Measurements from ENCODE around the gene HLA-DQB2.
"Not testable (repeated sequence)": the region's sequence is repeated elsewhere in the genome, so short reads cannot be mapped to it uniquely, and the experiment has no call there.

The HLA-DQB2 gene

DNA sequence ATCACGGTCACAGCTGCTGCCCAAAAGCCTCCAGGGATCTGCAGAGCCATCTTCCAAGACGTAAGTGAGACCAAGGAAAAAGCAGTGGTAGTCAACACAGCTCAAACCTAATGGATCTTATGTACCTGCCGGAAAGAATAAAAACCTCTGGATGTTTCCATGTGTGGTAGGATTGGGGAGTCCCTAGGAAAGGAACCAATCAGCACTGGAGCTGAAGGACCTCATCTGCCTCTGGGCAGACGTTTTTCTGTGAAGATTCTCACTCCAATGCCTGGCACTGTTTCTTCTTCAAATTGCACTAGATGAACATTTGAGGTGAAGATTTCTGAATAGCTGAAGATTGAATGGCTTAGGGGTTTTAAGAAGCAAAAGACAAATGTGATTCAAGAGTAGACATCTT, at the start of gene HLA-DQB2:
TSS of gene HLA-DQB2 (minus strand) at position 112 of the 400 bp plus-strand sequence. CDS start at position 50, 62 bp downstream.
- H3K4me3 ChIP-seq (ENCODE audit: low read depth, low read length), result no peak within 1 kb of the TSS

DNA sequence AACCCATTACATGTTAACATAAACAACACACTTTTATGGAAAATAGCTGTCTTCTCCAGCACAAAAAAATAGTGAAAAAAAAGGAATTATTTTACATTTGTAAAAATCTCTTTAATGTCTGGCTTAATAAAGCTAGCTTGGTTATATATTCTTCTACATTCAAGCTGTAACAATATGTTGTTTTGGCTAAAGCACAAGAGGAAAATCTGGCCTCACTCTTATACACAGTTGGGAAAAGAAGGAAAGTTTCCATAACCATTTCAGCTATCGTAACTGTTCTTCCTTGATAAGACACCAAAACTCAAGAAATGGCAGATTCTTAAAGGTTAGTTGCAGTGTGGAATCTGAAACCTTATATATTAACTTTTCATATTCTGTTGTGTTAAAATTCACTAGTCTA, 45.8 kb upstream of the HLA-DQB2 start:
- H3K4me3 ChIP-seq (ENCODE audit: low read depth, low read length), result no peak overlapping the region

DNA sequence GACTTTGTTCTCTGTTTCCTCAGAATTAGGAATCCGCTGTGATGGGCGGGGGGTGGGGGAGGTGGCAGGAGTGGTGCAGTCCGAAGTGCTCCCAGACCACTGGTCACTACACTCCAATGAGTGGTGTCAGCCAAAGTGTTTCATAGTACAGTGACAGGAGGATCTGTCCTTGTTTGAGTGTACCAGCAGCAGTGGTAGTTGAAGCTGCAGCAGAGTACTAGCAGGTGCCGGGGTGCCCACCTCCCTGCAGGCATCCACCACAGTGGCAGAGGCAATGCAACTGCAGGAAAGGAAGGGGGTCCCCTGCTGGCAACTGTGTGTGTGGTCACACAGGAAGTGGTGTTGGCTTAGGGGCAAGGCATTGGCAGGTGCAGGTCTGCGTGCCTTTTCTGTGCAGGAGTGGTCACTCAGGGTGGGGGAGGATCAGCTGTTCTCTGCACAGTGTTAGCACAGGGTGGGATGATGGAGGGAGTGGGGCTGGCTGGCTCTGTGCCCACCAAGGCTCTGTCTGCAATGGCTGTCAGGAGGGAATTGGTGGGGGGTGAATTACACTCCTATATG, 43.8 kb upstream of the HLA-DQB2 start:
- H3K4me3 ChIP-seq (ENCODE audit: low read depth, low read length), result no peak overlapping the region

DNA sequence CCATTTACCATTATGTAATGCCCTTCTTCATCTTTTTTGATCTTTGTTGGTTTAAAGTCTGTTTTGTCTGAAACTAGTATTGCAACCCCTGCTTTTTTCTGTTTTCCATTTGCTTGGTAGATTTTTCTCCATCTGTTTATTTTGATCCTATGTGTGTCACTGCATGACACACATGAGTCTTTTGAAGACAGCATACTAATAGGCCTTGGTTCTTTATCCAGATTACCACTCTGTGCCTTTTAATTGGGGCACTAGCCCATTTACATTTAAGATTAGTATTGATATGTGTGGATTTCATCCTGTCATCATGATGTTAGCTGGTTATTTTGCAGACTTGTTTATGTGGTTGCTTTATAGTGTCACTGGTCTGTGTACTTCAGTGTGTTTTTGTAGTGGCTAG, 42.1 kb upstream of the HLA-DQB2 start:
- H3K4me3 ChIP-seq (ENCODE audit: low read depth, low read length), result not testable (repeated sequence)

DNA sequence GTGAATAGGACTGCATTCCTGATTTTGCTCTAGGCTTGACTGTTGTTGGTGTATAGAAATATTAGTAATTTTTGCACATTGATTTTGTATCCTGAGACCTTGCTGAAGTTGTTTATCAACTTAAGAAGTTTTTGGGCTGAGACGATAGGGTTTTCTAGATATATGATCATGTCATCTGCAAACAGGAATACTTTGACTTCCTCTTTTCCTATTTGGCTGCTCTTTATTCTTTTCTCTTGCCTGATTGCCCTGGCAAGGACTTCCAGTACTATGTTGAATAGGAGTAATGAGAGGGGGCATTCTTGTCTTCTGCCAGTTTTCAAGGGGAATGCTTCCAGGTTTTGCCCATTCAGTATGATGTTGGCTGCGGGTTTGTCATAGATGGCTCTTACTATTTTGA, 40.1 kb upstream of the HLA-DQB2 start:
- H3K4me3 ChIP-seq (ENCODE audit: low read depth, low read length), result no peak overlapping the region

DNA sequence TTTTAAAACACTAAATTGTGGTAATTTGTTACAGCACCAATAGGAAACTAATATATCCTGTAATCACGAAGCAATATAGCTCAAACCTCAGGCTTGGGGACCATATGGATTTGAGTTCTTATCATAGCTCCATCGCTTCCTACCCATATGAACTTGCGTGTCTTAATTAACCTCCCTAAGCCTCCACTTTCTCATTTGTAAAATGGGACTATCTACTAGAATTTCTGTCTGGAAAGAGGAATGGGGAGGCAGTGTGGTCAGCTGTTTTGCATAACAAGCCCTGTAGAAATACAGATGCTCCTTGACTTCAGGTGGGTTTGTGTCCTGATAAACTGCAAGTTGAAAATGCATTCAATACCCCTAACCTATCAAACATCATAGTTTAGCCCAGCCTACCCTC, 36.4 kb upstream of the HLA-DQB2 start:
- no peak overlapping the region for H3K4me3 ChIP-seq (ENCODE audit: low read depth, low read length)

DNA sequence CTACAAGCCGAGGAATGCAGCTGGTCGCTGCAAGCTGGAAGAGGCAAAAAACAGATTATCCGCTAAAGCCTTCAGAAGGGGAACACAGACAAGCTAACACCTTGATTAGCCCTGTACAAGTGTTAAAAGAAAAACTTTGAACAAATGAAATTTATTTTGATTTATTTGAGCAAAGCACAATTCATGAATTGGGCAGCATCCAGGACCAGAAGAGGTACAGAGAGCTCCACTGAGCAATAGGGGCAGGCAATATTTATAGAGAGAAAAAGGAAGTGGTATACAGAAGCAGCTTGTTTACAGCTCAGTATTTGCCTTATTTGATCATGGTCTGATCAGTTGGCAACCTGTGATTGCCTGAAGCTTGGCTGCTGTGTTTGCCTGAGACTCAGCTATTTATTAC, 35.8 kb upstream of the HLA-DQB2 start:
- H3K4me3 ChIP-seq (ENCODE audit: low read depth, low read length), result no peak overlapping the region

DNA sequence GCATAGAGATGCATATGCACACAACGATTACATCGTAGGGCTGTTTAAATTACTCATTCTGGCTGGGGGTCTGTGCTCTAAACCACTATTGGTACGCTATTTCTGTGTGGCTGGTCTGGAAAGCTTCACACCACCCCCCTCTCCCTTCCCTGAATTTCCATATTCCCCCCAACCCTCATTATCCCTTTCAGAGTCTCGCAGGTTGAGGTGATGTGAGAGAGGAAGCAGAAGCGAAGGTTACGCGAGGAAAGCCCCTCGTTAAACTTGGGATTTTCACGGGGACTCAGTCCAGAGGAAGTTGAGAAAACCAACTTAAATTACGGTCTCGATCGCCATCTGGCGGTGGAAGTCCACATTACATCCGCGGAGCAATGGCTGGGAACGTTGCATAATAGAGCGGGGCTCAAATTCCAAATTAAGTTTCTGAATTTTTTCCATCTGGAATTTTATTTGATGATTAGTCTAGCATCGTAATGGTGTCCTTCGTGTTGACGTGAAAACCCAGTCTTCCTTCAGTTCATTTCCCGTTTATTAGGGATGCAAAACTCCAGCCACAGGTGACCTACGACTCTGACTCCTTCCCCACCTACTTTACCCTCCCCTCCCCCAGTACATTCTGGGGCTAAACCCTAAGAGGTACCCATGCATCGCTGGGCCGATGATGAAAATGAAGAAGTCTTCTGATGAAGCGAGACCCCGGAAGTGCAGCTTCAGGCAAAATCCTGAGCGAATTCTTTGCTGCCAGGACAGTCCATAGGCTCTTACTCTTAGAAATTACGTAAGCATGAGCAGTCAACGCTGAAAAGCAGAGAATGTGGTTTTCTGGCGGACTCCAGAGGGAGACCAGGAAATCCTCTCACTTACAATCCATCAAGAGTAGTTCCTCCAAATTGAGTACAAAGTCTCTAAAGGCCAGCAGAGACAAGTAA, 33.8 kb upstream of the HLA-DQB2 start:
- H3K4me3 ChIP-seq (ENCODE audit: low read depth, low read length), result no peak overlapping the region

DNA sequence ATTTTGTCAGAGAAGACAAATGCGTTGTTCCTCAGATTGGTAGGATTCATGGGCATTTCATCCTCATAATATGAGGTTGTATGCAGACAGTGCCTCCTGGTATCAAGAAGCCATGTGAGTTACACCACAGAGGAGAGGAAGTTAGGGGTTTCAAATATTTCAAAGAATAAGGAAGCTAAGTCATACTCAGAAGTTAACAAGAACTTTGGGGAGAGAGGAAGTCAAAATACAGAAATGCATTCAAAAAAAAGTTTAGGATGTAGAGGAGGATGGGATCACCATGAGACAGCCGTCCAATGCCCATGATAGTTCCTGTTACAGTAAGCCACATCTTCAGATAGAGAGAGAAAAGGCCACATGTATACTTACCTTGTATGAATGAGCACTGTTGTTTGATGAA, 31.2 kb upstream of the HLA-DQB2 start:
- no peak overlapping the region for H3K4me3 ChIP-seq (ENCODE audit: low read depth, low read length)

DNA sequence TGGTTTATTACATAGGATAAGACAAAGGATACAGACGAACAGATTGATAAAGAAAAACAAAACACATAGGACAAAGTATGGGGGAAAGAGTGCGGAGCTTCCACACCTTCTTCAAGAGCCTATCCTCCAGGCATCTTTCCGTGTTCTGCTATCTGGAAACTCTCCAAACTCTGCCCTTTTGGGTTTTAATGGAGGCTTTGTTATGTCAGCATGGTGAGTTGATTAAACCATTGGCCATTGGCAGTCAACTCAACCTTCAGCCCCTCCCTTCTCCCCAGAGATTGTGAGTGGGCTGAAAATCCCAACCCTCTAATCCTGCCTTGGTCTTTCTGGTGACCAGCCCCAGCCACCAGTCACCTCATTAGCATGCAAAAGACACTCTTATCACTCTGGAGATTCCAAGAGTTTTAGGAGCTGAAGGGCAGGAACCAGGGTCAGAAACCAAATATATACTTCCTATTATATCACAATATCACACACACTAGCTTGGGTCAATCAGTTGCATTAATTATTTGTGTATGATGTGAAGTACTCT, 29.6 kb upstream of the HLA-DQB2 start:
- no peak overlapping the region for H3K4me3 ChIP-seq (ENCODE audit: low read depth, low read length)

DNA sequence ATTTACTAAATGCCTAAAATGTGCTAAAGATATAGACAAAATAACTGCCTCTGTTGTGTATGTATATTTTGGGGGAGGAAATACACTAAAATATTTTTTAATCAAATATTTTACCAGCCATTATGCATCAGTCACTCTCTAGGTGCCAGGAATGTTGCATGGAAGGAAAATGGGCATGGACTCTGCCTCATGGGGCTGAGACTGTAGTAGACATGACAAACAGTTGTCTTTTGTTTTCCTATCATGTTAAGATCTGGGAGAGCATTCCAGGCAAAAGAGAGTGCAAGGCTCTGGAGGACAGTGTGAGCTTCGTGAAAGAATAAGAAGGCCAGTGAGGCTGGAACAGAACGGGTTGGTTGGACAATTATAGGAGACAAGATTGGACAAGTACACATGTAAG, 27.0 kb upstream of the HLA-DQB2 start:
- H3K4me3 ChIP-seq (ENCODE audit: low read depth, low read length), result no peak overlapping the region

DNA sequence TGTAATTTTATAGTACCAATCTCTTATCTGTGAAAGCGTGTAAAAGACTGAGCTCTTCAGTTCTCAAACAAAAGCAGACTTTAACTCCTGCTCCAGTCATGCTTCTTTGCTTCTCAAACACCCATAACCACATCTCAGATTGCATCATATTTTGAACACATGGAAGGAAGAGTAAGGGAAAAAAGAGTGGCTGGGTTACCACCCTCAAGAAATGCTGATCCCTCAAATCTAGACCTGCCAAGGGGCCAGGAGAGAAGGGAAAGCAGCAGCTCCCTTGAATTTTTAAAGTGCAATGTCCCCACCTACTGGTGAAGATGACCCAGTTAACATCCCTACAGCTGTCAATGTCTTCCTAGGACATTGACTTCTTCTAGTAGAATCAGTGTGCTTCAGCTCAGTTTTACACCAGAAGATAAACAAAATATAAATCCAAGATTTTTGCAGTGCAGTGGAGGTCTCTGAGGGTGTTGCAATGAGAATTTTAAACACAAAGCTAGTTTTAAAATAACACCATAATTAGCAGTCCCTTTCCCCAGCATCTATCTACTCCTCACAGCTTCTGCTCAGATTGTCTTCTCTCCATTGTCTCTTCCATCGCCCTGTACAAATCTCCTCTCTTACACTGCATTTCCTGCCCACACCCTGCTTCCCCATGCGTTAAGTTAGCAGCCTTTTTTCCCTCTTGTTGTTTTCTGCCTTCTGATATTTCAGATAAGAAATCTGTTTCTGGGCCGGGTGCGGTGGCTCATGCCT, 22.6 kb upstream of the HLA-DQB2 start:
- no peak overlapping the region for H3K4me3 ChIP-seq (ENCODE audit: low read depth, low read length)

DNA sequence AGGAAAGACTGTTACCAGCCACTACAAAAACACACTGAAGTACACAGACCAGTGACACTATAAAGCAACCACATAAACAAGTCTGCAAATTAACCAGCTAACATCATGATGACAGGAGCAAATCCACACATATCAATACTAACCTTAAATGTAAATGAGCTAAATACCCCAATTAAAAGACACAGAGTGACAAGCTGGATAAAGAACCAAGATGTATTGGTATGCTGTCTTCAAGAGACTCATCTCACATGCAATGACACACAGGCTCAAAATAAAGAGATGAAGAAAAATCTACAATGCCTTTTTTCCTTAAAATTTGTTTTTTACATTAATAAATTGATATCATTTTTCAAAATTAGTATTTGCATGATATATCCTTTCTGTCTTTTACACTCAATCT, 19.6 kb upstream of the HLA-DQB2 start:
- not testable (repeated sequence) for H3K4me3 ChIP-seq (ENCODE audit: low read depth, low read length)

DNA sequence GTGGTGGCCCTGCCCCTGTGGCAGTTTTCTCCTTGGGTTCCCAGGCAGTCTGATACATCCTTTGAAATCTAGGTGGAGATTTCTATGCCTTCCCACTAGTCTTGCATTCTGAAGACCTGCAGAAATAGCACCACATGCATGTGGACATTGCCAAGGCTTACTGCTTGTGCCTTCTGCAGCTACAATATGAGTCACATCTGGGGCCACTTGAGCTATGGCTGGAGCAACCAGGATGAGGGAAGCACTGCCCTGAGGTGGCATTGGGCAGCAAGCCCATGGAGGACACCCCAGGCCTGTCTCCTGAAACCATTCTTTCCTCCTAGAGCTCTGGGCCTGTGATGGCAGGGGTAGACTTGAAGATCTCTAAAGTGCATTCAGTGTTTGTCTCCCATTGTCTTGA, 15.7 kb upstream of the HLA-DQB2 start:
- no peak overlapping the region for H3K4me3 ChIP-seq (ENCODE audit: low read depth, low read length)

DNA sequence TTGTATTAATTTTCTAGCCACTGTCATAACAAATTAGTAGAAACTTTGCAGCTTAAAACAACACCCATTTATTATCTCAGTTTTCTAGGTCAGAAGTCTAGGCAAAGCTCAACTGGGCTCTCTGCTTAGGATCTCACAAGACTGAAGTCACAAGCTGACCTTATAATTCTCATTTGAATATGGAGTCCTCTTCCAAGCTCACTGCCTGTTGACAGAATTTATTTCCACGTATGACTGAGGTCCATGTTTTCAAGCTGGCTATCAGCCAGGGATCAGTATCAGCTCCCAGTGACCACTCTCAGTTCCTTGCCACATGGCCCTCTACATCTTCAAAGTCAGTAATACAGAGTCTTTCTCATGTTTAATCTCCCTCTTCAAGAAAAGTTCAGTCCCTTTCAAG, 11.7 kb upstream of the HLA-DQB2 start:
- H3K4me3 ChIP-seq (ENCODE audit: low read depth, low read length), result no peak overlapping the region

DNA sequence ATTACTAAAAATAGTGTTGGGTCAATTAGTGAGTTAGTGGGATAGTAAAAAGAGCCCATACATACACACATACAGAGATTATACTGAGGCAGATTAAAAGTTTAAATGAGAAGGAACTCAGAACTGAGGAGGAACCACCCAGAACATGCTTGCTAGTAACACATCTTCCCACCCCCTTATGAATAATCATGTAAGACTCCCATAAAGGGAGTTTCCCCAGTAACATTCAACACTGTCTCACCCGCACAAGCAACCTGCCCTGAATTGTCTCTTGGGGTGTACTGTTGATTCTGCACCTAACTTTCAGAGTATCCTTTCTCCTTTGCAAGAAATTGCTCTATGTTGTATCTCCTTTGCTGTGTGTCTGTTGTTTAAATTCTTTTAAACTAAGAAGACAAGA, 11.1 kb upstream of the HLA-DQB2 start:
- H3K4me3 ChIP-seq (ENCODE audit: low read depth, low read length), result no peak overlapping the region

DNA sequence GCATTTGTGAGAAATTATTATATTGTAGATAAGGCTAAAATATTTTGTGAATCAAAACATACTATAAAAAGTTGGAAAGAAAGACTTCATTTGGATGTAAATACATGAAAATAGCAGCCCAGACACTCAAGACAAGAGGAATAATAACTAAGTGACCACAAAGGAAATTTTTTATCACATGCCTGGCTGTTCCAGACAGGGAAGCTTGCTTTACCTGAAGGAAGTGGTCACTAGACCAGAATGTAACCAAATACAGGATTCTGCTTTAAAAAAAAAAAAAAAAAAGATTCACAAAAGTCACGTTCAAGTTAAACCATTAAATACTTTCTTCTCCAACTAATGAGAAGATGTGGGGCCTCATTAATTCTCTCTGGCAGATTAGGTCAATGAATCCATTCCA, 9.3 kb upstream of the HLA-DQB2 start:
- H3K4me3 ChIP-seq (ENCODE audit: low read depth, low read length), result no peak overlapping the region

DNA sequence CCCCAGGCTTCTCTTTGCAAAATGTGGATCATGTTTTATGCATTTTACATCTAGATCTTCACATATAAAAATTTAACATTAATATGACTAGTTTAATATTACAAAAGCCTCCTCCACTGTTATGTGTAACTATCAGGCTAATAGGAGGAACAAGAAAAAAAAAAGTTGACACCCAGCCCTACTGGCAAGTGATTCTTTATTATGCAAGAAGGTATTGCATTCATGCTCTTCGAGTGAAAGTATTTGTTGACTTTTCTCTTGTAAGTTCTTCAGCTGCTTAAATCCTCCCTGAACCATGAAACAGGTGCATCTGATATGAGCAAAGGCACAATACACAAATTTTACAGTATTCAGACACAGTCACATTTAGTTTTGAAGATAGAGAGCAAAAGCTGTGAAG, 716 bp upstream of the HLA-DQB2 start:
- H3K4me3 ChIP-seq (ENCODE audit: low read depth, low read length), result no peak overlapping the region

DNA sequence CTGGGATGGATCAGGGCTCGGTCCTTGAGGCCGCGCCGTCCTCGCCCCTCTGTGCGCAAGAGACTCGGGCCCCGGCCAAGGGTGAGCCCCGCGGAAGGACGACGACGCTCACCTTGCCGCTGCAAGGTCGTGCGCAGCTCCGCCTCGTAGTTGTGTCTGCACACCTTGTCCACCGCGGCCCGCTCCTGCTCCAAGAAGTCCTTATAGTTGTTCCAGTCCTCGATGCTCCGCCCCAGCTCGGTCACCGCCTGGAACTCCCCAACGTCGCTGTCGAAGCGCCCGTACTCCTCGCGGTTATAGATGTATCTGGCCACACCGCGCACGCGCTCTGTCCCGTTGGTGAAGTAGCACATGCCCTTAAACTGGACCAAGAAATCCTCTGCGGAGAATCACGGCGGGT, 1.8 kb downstream of the HLA-DQB2 start:
- no peak overlapping the region for H3K4me3 ChIP-seq (ENCODE audit: low read depth, low read length)

DNA sequence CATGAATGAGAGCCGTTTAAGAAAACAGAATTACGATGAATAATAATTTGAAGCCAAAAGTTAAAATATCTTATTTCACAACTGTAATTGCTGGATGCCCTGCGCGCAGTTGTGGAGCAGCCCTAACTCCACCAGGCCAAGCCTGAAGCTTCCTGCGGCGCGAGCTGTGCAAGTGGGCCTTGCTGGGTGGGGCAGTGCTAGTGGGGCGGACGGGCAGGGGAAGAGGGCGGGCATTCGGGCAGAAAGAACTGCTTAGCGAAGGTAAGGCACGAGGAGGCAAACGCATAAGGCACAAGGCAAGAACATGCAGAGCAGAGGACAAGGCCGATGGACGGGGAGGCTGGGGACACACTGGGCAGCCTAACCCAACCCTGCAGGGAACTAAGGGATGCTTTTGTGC, 2.3 kb downstream of the HLA-DQB2 start:
- no peak overlapping the region for H3K4me3 ChIP-seq (ENCODE audit: low read depth, low read length)

DNA sequence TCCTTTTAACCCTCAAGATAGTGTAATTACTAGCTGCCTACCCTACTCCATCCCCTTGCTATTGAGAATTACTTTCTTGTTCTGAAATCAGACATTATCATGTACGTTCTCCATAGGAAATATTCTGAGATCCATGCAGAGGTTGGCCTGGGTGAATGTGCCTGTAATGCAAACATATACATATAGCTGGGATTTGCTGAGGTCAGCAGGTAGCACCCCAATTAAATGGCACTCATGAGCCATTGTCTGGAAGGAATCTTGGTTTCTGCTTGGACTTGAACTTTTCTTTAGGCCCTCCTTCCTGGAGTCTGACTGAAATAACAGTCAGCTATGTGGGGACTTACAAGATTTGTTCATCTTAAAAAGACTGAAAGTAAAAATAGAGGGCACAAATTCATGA, 3.7 kb downstream of the HLA-DQB2 start:
- no peak overlapping the region for H3K4me3 ChIP-seq (ENCODE audit: low read depth, low read length)

DNA sequence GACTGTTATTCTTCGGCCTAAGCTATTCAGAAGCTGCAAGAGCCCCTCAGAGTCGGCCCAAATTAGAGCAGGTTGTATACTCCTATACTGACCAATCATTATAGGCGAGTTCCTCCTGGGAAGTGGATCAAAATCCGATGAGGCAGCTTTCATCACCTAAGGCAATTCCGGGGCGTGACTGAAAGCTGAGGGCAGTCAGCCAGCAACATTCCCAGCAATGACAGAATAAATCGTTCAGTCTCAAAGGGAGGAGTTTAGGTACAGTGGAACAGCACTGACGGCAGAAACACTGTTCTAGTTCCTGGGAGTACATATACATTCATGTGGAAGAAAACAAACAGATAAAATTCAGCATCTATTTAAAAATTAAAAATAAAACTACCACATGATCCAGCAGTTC, 10.8 kb downstream of the HLA-DQB2 start:
- H3K4me3 ChIP-seq (ENCODE audit: low read depth, low read length), result no peak overlapping the region

Data from iPS-11a (cell line).